K562 (cell line): ENCODE data around the gene ARHGEF6. TPM values are rescaled to one million over a fixed set of nuclear protein-coding genes. Genes with fewer than 3 reads are reported as not detected.

Source experiments
- ATAC-seq: fragments of 200-7000 bp; cut with Tn5 transposase; 3 replicates; pipeline ENCODE4 v1.9.1; 2020; ENCODE audit warnings: moderate library complexity
- BruUV-seq: library from RNA; stranded (reverse); fragments of 400-500 nt; replicated peaks from 2 replicates; lab custom pipeline; 2021; lab: Mats Ljungman, UMichigan
- CTCF ChIA-PET: fragments of 300-600 bp; formaldehyde crosslinking; extraction: SDS; loops from one replicate; lab custom pipeline; 2021; ENCODE audit warnings: low intra/inter-chr PET ratio; lab: Yijun Ruan, JAX
- POLR2A ChIA-PET: fragments of 300-600, 350-650 bp; sonication (Branson Sonifier 250); formaldehyde crosslinking; extraction: SDS; loops from one replicate; lab custom pipeline; 2021; ENCODE audit warnings: antibody characterized with exemption, inconsistent platforms; lab: Yijun Ruan, JAX
- DNase-seq, 4 experiments: peaks; one replicate each; pipeline versions ENCODE4 v3.0.0 to v3.0.0-alpha.2; 2011 to 2018; ENCODE audit warnings: low spot score in 3 of 4, mixed read lengths in 3 of 4; ENCODE audit errors: extremely low read depth in 1 of 4
- FAIRE-seq: peaks from 2 replicates; lab custom pipeline; 2011; peaks lifted over from hg19 to GRCh38; lab: Jason Lieb, UNC
- H2AFZ ChIP-seq: 2 replicates; pipeline ENCODE4 v1.6.0; 2011; ENCODE audit warnings: low read depth, low read length, control low read depth, inconsistent platforms
- H3K27ac ChIP-seq: fragments of 200-600 bp; 3 replicates; pipeline ENCODE4 v1.8.0; 2011; ENCODE audit warnings: low read depth, mild to moderate bottlenecking, control low read depth, inconsistent platforms, low read length, moderate library complexity, mixed read lengths; ENCODE audit errors: extremely low read depth
- H3K27me3 ChIP-seq, 2 experiments: fragments of 300-600 bp in 1 of 2; 2 replicates in 1 of 2; 3 replicates in 1 of 2; pipeline versions ENCODE4 v1.6.0 to v1.8.0; 2011; ENCODE audit warnings: inconsistent platforms in 2 of 2, low read length in 2 of 2, mild to moderate bottlenecking in 1 of 2, mixed read lengths in 1 of 2, moderate library complexity in 1 of 2; ENCODE audit not compliant: control insufficient read depth in 2 of 2, insufficient read depth in 2 of 2
- H3K36me3 ChIP-seq: fragments of 300-600 bp; 3 replicates; pipeline ENCODE4 v1.8.0; 2011; ENCODE audit warnings: mild to moderate bottlenecking, low read length, inconsistent platforms; ENCODE audit not compliant: control insufficient read depth, insufficient read depth
- H3K4me1 ChIP-seq, 2 experiments: fragments of 200-600 bp in 1 of 2; replicated peaks in 1 of 2; 2 replicates in 1 of 2; 3 replicates in 1 of 2; pipeline versions ENCODE4 v1.5.1 to v1.8.0; 2011; ENCODE audit warnings: inconsistent platforms in 2 of 2, low read length in 2 of 2, mild to moderate bottlenecking in 1 of 2, mixed read lengths in 1 of 2, moderate library complexity in 1 of 2; ENCODE audit not compliant: control insufficient read depth in 2 of 2, insufficient read depth in 2 of 2
- H3K4me2 ChIP-seq: 2 replicates; pipeline ENCODE4 v1.6.1; 2011; ENCODE audit warnings: low read length, control low read depth, inconsistent platforms, mixed read lengths; ENCODE audit not compliant: insufficient read depth
- H3K4me3 ChIP-seq: fragments of 200-600 bp; sonication (generic), shearing (Covaris generic); 2 replicates; pipeline ENCODE4 v1.5.1; 2016; ENCODE audit warnings: control low read depth, inconsistent platforms
- H3K79me2 ChIP-seq: fragments of 200-600 bp; 3 replicates; pipeline ENCODE4 v1.8.0; 2011; ENCODE audit warnings: low read length, inconsistent platforms; ENCODE audit not compliant: control insufficient read depth, insufficient read depth
- H3K9ac ChIP-seq, 2 experiments: 2 replicates each; pipeline versions ENCODE4 v1.6.0 to v1.6.1; 2011; ENCODE audit warnings: low read depth in 2 of 2, low read length in 2 of 2, control low read depth in 1 of 2, inconsistent platforms in 1 of 2, mild to moderate bottlenecking in 1 of 2, mixed read lengths in 1 of 2; ENCODE audit not compliant: insufficient read depth in 1 of 2
- H3K9me1 ChIP-seq: one replicate; pipeline ENCODE4 v1.6.0; 2011; ENCODE audit warnings: inconsistent platforms, mild to moderate bottlenecking, low read length, moderate library complexity; ENCODE audit not compliant: control insufficient read depth, insufficient read depth
- H3K9me3 ChIP-seq: replicated peaks from 2 replicates; pipeline ENCODE4 v1.5.1; 2011; ENCODE audit warnings: low read depth, low read length, inconsistent platforms; ENCODE audit not compliant: control insufficient read depth, insufficient read depth
- H4K20me1 ChIP-seq: replicated peaks from 2 replicates; pipeline ENCODE4 v1.6.1; 2011; ENCODE audit warnings: low read length, inconsistent platforms, mixed read lengths; ENCODE audit not compliant: control insufficient read depth, insufficient read depth
- BRD4 ChIP-seq: fragments of 200-600 bp; sonication (generic); IDR thresholded peaks from 2 replicates; pipeline ENCODE4 v1.6.1; 2017; ENCODE audit warnings: inconsistent platforms
- COPS2 ChIP-seq: fragments of 450-650 bp; conservative IDR thresholded peaks from 2 replicates; pipeline ENCODE4 v1.6.1; 2016; ENCODE audit warnings: mild to moderate bottlenecking, moderate library complexity
- FOXJ2 ChIP-seq: fragments of 200-800 bp; sonication (Bioruptor generic); IDR thresholded peaks from 2 replicates; pipeline ENCODE4 v1.6.1; 2016; ENCODE audit warnings: missing genetic modification characterization, missing compliant biosample characterization
- PHF8 ChIP-seq: fragments of 200-600 bp; sonication (generic); IDR thresholded peaks from 2 replicates; pipeline ENCODE4 v1.6.1; 2012; ENCODE audit warnings: mixed run types, mild to moderate bottlenecking, inconsistent platforms, low read length, moderate library complexity, borderline replicate concordance
- PRPF4 ChIP-seq: fragments of 200-400 bp; formaldehyde crosslinking; IDR thresholded peaks from one replicate; pipeline ENCODE4 v1.6.1; 2017; ENCODE audit warnings: low read length, low read depth, mild to moderate bottlenecking; ENCODE audit not compliant: insufficient read depth, poor library complexity, severe bottlenecking
- PURB ChIP-seq: sonication (generic); formaldehyde crosslinking; IDR thresholded peaks from 2 replicates; pipeline ENCODE4 v1.9.0; 2021; ENCODE audit warnings: low read depth, mild to moderate bottlenecking, missing genetic modification reagents
- TEAD4 ChIP-seq, 2 experiments: sonication (generic) in 1 of 2; formaldehyde crosslinking in 1 of 2; IDR thresholded peaks; 2 replicates each; pipeline versions ENCODE4 v1.6.1 to v1.8.0; 2012 to 2022; ENCODE audit warnings: borderline replicate concordance in 1 of 2, inconsistent platforms in 1 of 2, low read length in 1 of 2, mild to moderate bottlenecking in 1 of 2, missing genetic modification reagents in 1 of 2
- ZBED1 ChIP-seq: IDR thresholded peaks from 2 replicates; pipeline ENCODE4 v1.6.1; 2014
- ZNF143 ChIP-seq: sonication (generic); formaldehyde crosslinking; IDR thresholded peaks from 2 replicates; pipeline ENCODE4 v1.9.0; 2022; ENCODE audit warnings: mild to moderate bottlenecking, missing genetic modification reagents
- ZNF184 ChIP-seq: sonication (generic); formaldehyde crosslinking; IDR thresholded peaks from 2 replicates; pipeline ENCODE4 v1.5.0; 2020; ENCODE audit warnings: missing genetic modification reagents
- WGBS: fragments of 100-300 bp; shearing (Covaris generic); methylation state at CpG from one replicate; pipeline ENCODE4 v1.1.6; 2016; ENCODE audit warnings: low coverage, mixed read lengths; ENCODE audit not compliant: insufficient coverage; ENCODE audit errors: missing lambda C conversion rate; 5-methylcytosine and 5-hydroxymethylcytosine counted together
- in situ Hi-C: fragments of 300-500 bp; cut with MboI; formaldehyde crosslinking; loops from 4 replicates; pipeline ENCODE4 v1.15.0; 2018; ENCODE audit warnings: inconsistent platforms, mixed read lengths
- intact Hi-C: fragments of 100-400 bp; cut with micrococcal nuclease; formaldehyde crosslinking; loops from 2 replicates; pipeline ENCODE4 v1.14.2; 2022
- polyA plus RNA-seq, 8 experiments: library from polyadenylated mRNA; depleted of rRNA in 4 of 8; stranded (reverse) in 5 of 8; unstranded in 3 of 8; fragments of >200 nt; fragmentation: Nextera tagmentation in 2 of 8; fragmentation: Illumina TruSeq in 1 of 8; extraction: Ambion mirVana in 2 of 8; extraction: Trizol in 1 of 8; gene quantifications; 2 replicates each; pipeline versions ENCODE4 v1.2.1 to v1.2.3, GENCODE V29; 2011 to 2014; ENCODE audit warnings: inconsistent platforms in 1 of 8, missing spikeins in 1 of 8
- total RNA-seq, 7 experiments: library from RNA; depleted of rRNA in 6 of 7; stranded (reverse); fragments of >200 nt in 6 of 7; fragmentation: Illumina TruSeq in 2 of 7; extraction: Trizol in 2 of 7; gene quantifications; 2 replicates each; pipeline versions ENCODE4 v1.2.1 to v1.2.3, GENCODE V29; 2011 to 2021; ENCODE audit warnings: low replicate concordance in 1 of 7
- TF ChIP-seq, protein P1 (sequence below), 2 experiments: fragments of 450-650 bp; IDR thresholded peaks; 2 replicates each; pipeline ENCODE4 v1.6.1; 2016
- TF ChIP-seq, protein P2 (sequence below), 2 experiments: fragments of 450-650 bp in 1 of 2; sonication (generic) in 1 of 2; formaldehyde crosslinking; conservative IDR thresholded peaks; 2 replicates each; pipeline versions ENCODE4 v1.4.0 to v1.8.1; 2020 to 2022; ENCODE audit warnings: mild to moderate bottlenecking in 1 of 2, missing genetic modification reagents in 1 of 2
- TF ChIP-seq, protein P3 (sequence below): fragments of 450-650 bp; IDR thresholded peaks from 2 replicates; pipeline ENCODE4 v1.6.1; 2016; ENCODE audit warnings: borderline replicate concordance

Gene ARHGEF6
- total and polyA plus RNA-seq, 9 of the 15 experiments (the other 6 are each of a cell fraction or from before 2014, with no cell fraction given), result 2.9 to 22.1 (median 13.3) TPM

DNA sequence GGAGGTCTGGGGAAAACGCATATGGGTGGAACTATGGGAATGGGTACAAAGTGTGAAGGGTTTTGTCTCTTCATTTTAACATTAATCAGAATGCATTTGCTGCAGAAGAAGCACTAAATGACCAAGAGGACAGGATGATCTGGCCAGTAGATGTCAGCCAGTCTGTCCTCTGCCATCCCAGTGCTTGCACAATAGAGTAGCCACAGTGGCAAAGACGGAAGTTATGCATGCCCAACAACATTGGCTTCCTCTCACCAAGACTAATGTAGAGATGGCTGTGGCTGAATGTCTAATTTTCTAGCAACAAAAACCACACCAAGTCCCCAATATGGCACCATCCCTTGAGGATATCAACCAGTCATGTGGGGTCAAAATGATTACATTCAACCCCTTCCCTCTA is 45.0 kb upstream of the ARHGEF6 start:
- H3K79me2 ChIP-seq, result no peaks in the 10 kb centered on the region
- ATAC-seq (no peak), DNase-seq (no peak), FAIRE-seq (no peak)
- no peak overlapping the region for H3K27ac ChIP-seq
- ChIA-PET CTCF (no interaction called here), POLR2A (no interaction called here)
- no peaks in the 10 kb centered on the region for H3K27me3 ChIP-seq
- no peaks in the 10 kb centered on the region; a peak in 1 of 5 replicates for H3K4me1 ChIP-seq
- H3K9me3 ChIP-seq, result no peaks in the 10 kb centered on the region
- in situ Hi-C loops (no loop called here), intact Hi-C loops (no loop called here)
- H2AFZ ChIP-seq, result no peak overlapping the region
- H4K20me1 ChIP-seq, result no peaks in the 10 kb centered on the region
- no peak overlapping the region for H3K4me2 ChIP-seq
- TF ChIP-seq, protein P1, sequence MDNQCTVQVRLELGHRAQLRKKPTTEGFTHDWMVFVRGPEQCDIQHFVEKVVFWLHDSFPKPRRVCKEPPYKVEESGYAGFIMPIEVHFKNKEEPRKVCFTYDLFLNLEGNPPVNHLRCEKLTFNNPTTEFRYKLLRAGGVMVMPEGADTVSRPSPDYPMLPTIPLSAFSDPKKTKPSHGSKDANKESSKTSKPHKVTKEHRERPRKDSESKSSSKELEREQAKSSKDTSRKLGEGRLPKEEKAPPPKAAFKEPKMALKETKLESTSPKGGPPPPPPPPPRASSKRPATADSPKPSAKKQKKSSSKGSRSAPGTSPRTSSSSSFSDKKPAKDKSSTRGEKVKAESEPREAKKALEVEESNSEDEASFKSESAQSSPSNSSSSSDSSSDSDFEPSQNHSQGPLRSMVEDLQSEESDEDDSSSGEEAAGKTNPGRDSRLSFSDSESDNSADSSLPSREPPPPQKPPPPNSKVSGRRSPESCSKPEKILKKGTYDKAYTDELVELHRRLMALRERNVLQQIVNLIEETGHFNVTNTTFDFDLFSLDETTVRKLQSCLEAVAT (IDR thresholded peaks at IDR 0.05), result no peak
- no peak for TF ChIP-seq BRD4
- no peak for TF ChIP-seq FOXJ2 (tag)
- no peak for TF ChIP-seq COPS2
- no peak for TF ChIP-seq ZNF143
- TF ChIP-seq, protein P2, sequence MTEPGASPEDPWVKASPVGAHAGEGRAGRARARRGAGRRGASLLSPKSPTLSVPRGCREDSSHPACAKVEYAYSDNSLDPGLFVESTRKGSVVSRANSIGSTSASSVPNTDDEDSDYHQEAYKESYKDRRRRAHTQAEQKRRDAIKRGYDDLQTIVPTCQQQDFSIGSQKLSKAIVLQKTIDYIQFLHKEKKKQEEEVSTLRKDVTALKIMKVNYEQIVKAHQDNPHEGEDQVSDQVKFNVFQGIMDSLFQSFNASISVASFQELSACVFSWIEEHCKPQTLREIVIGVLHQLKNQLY (CRISPR knock-in tag; conservative IDR thresholded peaks at IDR 0.05), result no peak
- TF ChIP-seq, protein P3, sequence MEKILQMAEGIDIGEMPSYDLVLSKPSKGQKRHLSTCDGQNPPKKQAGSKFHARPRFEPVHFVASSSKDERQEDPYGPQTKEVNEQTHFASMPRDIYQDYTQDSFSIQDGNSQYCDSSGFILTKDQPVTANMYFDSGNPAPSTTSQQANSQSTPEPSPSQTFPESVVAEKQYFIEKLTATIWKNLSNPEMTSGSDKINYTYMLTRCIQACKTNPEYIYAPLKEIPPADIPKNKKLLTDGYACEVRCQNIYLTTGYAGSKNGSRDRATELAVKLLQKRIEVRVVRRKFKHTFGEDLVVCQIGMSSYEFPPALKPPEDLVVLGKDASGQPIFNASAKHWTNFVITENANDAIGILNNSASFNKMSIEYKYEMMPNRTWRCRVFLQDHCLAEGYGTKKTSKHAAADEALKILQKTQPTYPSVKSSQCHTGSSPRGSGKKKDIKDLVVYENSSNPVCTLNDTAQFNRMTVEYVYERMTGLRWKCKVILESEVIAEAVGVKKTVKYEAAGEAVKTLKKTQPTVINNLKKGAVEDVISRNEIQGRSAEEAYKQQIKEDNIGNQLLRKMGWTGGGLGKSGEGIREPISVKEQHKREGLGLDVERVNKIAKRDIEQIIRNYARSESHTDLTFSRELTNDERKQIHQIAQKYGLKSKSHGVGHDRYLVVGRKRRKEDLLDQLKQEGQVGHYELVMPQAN, result no peak
- TF ChIP-seq TEAD4 (IDR thresholded peaks at IDR 0.05; ENCODE audit: low read length), result no peak
- TF ChIP-seq TEAD4 (CRISPR knock-in tag; IDR thresholded peaks at IDR 0.05; ENCODE audit: borderline replicate concordance), result no peak
- no peak for TF ChIP-seq ZBED1
- TF ChIP-seq PRPF4, result no peak
- no peak for TF ChIP-seq PHF8
- TF ChIP-seq ZNF184, result no peak
- TF ChIP-seq PURB (CRISPR knock-in tag), result no peak
- BruUV-seq, result no TSS peak
- H3K36me3 ChIP-seq, result no peaks in the 10 kb centered on the region
- H3K9me1 ChIP-seq, result no peaks in the 10 kb centered on the region
- H3K9ac ChIP-seq, result no peak overlapping the region
- no peak overlapping the region for H3K4me3 ChIP-seq
- WGBS, result 50% methylated on average over 2 of the region's 2 CpGs
